Measurements from ENCODE around the gene CBL.
"Not testable (repeated sequence)": the region's sequence is repeated elsewhere in the genome, so short reads cannot be mapped to it uniquely, and the experiment has no call there.

The CBL gene

GRCh38 chr11:119161871-119162270 lies 44.3 kb upstream of the CBL start:
- no peak for TF ChIP-seq MYC (IDR thresholded peaks at IDR 0.05; ENCODE audit: low read depth, low read length)
- no peak for TF ChIP-seq POLR2A (IDR thresholded peaks at IDR 0.05; ENCODE audit: extremely low read depth, insufficient read length)
- no peak for TF ChIP-seq CTCF (IDR thresholded peaks at IDR 0.05; ENCODE audit: low read depth, low read length)
- TF ChIP-seq, protein P1, sequence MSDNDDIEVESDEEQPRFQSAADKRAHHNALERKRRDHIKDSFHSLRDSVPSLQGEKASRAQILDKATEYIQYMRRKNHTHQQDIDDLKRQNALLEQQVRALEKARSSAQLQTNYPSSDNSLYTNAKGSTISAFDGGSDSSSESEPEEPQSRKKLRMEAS (IDR thresholded peaks at IDR 0.05; ENCODE audit: low read depth, low read length): no peak
- no peak for DNase-seq (ENCODE audit: low read depth)
- H3K4me3 ChIP-seq (ENCODE audit: low read depth, low read length): no peak overlapping the region

DNA sequence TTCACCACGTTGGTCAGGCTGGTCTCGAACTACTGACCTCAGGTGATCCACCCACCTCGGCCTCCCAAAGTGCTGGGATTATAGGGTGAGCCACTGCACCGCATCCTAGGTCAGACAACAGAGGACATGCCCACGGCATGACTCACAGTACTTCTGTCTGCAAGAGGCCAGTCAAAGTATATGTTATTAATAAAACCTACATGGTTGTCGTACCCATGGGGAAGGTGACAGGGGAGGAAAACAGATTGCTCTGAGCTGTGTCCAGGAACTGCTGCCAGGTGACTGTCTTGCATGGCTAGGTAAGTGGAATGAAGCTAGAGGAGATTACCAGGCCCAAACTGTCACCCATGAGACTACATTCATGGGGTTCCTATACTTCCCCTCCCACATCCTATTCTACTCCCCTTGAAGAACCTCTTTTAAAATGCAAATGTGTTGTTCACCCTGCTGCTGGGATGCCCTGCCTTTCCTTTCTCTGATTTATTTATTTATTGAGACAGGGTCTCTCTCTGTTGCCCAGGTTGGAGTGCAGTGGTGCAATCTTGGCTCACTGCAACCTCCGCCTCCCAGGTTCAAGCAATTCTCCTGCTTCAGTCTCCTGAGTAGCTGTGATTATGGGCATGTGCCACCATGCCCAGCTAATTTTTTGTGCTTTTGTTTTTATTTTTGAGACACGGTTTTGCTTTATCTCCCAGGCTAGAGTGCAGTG lies 39.6 kb upstream of the CBL start:
- H3K4me3 ChIP-seq (ENCODE audit: low read depth, low read length): no peak overlapping the region
- TF ChIP-seq POLR2A (IDR thresholded peaks at IDR 0.05; ENCODE audit: extremely low read depth, insufficient read length) (no peak), MYC (IDR thresholded peaks at IDR 0.05; ENCODE audit: low read depth, low read length) (no peak), CTCF (IDR thresholded peaks at IDR 0.05; ENCODE audit: low read depth, low read length) (no peak)
- TF ChIP-seq, protein P1 (IDR thresholded peaks at IDR 0.05; ENCODE audit: low read depth, low read length): no peak
- peak; percentile 49 for DNase-seq (ENCODE audit: low read depth)

DNA sequence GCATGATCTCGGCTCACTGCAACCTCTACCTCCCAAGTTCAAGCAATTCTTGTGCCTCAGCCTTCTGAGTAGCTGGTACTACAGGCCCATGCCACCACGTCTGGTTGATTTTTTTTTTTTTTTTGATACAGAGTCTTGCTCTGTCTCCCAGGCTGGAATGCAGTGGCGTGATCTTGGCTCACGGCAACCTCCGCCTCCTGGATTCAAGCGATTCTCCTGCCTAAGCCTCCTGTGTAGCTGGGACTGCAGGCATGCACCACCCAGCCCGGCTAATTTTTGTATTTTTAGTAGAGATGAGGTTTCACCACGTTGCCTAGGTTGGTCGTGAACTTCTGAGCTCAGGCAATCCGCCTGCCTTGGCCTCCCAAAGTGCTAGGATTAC lies 39.1 kb upstream of the CBL start:
- not testable (repeated sequence) for DNase-seq (ENCODE audit: low read depth); H3K4me3 ChIP-seq (ENCODE audit: low read depth, low read length)

GRCh38 chr11:119167933-119168332 lies 38.2 kb upstream of the CBL start:
- TF ChIP-seq, protein P1 (IDR thresholded peaks at IDR 0.05; ENCODE audit: low read depth, low read length): no peak
- TF ChIP-seq POLR2A (IDR thresholded peaks at IDR 0.05; ENCODE audit: extremely low read depth, insufficient read length) (no peak), CTCF (IDR thresholded peaks at IDR 0.05; ENCODE audit: low read depth, low read length) (no peak), MYC (IDR thresholded peaks at IDR 0.05; ENCODE audit: low read depth, low read length) (no peak)
- no peak overlapping the region for H3K4me3 ChIP-seq (ENCODE audit: low read depth, low read length)
- no peak for DNase-seq (ENCODE audit: low read depth)

GRCh38 chr11:119168471-119169281 lies 37.5 kb upstream of the CBL start, which contains the start of gene NLRX1:
Gene NLRX1, plus strand, starts transcription at chr11:119168725. Its CDS starts 2,679 bp downstream, at chr11:119171404.
- peak within 1 kb of the TSS; percentile 76 for H3K4me3 ChIP-seq (ENCODE audit: low read depth, low read length)
- DNase-seq (ENCODE audit: low read depth): peak; percentile 92
- TF ChIP-seq MYC (IDR thresholded peaks at IDR 0.05; ENCODE audit: low read depth, low read length): peak; percentile 85
- TF ChIP-seq POLR2A (IDR thresholded peaks at IDR 0.05; ENCODE audit: extremely low read depth, insufficient read length): peak; percentile 86
- TF ChIP-seq, protein P1 (IDR thresholded peaks at IDR 0.05; ENCODE audit: low read depth, low read length): peak; percentile 69
- peak; percentile 95 for TF ChIP-seq CTCF (IDR thresholded peaks at IDR 0.05; ENCODE audit: low read depth, low read length)

GRCh38 chr11:119169282-119169719 lies 36.8 kb upstream of the CBL start:
- TF ChIP-seq, protein P1 (IDR thresholded peaks at IDR 0.05; ENCODE audit: low read depth, low read length): no peak
- TF ChIP-seq POLR2A (IDR thresholded peaks at IDR 0.05; ENCODE audit: extremely low read depth, insufficient read length) (no peak), CTCF (IDR thresholded peaks at IDR 0.05; ENCODE audit: low read depth, low read length) (no peak), MYC (IDR thresholded peaks at IDR 0.05; ENCODE audit: low read depth, low read length) (no peak)
- DNase-seq (ENCODE audit: low read depth): peak; percentile 74
- peak overlapping the region; percentile 76 for H3K4me3 ChIP-seq (ENCODE audit: low read depth, low read length)
